ENCODE data around the gene PDS5A. TPM values are rescaled to one million over a fixed set of nuclear protein-coding genes. Genes with fewer than 3 reads are reported as not detected.
A peak's percentile ranks its signal among the peaks of the same experiment; 100 is the strongest.

Gene PDS5A
- total and polyA plus RNA-seq, 2 of the 13 experiments (the other 11 are each of a cell fraction or from before 2014, with no cell fraction given): 31.8 to 57.0 TPM

- TF ChIP-seq, protein P1, sequence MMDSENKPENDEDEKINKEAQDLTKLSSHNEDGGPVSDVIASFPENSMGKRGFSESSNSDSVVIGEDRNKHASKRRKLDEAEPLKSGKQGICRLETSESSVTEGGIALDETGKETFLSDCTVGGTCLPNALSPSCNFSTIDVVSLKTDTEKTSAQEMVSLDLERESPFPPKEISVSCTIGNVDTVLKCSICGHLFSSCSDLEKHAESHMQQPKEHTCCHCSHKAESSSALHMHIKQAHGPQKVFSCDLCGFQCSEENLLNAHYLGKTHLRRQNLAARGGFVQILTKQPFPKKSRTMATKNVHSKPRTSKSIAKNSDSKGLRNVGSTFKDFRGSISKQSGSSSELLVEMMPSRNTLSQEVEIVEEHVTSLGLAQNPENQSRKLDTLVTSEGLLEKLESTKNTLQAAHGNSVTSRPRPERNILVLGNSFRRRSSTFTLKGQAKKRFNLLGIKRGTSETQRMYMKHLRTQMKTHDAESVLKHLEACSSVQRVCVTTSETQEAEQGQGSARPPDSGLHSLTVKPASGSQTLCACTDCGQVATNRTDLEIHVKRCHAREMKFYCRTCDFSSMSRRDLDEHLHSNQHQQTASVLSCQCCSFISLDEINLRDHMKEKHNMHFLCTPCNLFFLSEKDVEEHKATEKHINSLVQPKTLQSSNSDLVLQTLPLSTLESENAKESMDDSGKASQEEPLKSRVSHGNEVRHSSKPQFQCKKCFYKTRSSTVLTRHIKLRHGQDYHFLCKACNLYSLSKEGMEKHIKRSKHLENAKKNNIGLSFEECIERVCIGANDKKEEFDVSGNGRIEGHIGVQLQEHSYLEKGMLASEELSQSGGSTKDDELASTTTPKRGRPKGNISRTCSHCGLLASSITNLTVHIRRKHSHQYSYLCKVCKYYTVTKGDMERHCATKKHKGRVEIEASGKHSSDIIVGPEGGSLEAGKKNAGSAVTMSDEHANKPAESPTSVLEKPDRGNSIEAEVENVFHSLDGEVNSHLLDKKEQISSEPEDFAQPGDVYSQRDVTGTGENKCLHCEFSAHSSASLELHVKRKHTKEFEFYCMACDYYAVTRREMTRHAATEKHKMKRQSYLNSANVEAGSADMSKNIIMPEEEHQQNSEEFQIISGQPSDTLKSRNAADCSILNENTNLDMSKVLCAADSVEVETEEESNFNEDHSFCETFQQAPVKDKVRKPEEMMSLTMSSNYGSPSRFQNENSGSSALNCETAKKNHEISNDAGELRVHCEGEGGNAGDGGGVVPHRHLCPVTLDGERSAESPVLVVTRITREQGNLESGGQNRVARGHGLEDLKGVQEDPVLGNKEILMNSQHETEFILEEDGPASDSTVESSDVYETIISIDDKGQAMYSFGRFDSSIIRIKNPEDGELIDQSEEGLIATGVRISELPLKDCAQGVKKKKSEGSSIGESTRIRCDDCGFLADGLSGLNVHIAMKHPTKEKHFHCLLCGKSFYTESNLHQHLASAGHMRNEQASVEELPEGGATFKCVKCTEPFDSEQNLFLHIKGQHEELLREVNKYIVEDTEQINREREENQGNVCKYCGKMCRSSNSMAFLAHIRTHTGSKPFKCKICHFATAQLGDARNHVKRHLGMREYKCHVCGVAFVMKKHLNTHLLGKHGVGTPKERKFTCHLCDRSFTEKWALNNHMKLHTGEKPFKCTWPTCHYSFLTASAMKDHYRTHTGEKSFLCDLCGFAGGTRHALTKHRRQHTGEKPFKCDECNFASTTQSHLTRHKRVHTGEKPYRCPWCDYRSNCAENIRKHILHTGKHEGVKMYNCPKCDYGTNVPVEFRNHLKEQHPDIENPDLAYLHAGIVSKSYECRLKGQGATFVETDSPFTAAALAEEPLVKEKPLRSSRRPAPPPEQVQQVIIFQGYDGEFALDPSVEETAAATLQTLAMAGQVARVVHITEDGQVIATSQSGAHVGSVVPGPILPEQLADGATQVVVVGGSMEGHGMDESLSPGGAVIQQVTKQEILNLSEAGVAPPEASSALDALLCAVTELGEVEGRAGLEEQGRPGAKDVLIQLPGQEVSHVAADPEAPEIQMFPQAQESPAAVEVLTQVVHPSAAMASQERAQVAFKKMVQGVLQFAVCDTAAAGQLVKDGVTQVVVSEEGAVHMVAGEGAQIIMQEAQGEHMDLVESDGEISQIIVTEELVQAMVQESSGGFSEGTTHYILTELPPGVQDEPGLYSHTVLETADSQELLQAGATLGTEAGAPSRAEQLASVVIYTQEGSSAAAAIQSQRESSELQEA (CRISPR knock-in tag; IDR thresholded peaks at IDR 0.05; ENCODE audit: not compliant biosample characterization): peak; percentile 51
- TF ChIP-seq, protein P2, sequence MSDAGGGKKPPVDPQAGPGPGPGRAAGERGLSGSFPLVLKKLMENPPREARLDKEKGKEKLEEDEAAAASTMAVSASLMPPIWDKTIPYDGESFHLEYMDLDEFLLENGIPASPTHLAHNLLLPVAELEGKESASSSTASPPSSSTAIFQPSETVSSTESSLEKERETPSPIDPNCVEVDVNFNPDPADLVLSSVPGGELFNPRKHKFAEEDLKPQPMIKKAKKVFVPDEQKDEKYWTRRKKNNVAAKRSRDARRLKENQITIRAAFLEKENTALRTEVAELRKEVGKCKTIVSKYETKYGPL (CRISPR knock-in tag; IDR thresholded peaks at IDR 0.05): no peak
- TF ChIP-seq NAIF1 (CRISPR knock-in tag; IDR thresholded peaks at IDR 0.05; ENCODE audit: borderline replicate concordance) (0 out of 2 replicates have a peak, but pooled peaks have one; percentile 68), FOXC1 (CRISPR knock-in tag; IDR thresholded peaks at IDR 0.05; ENCODE audit: borderline replicate concordance) (no peak), ZNF816 (CRISPR knock-in tag; IDR thresholded peaks at IDR 0.05; ENCODE audit: borderline replicate concordance) (0 out of 2 replicates have a peak, but pooled peaks have one; percentile 22), TCF7 (IDR thresholded peaks at IDR 0.05; ENCODE audit: low read depth) (no peak), ZNF20 (CRISPR knock-in tag; IDR thresholded peaks at IDR 0.05) (0 out of 2 replicates have a peak, but pooled peaks have one; percentile 70), TCF12 (IDR thresholded peaks at IDR 0.05) (no peak), TCF12 (CRISPR knock-in tag; IDR thresholded peaks at IDR 0.05) (peak; percentile 76; the same call in 1 of the 2 replicates), ZNF800 (CRISPR knock-in tag; IDR thresholded peaks at IDR 0.05) (peak; percentile 39; the same call in 1 of the 2 replicates), ZNF607 (CRISPR knock-in tag; IDR thresholded peaks at IDR 0.05; ENCODE audit: borderline replicate concordance) (peak; percentile 53; the same call in 1 of the 2 replicates), ZNF776 (CRISPR knock-in tag; IDR thresholded peaks at IDR 0.05) (peak; percentile 89), PTBP1 (IDR thresholded peaks at IDR 0.05; ENCODE audit: low read depth, low read length, poor library complexity, severe bottlenecking) (no peak), ZNF597 (CRISPR knock-in tag; IDR thresholded peaks at IDR 0.05) (no peak), ZFY (CRISPR knock-in tag; IDR thresholded peaks at IDR 0.05) (peak; percentile 96), NCOA2 (CRISPR knock-in tag; IDR thresholded peaks at IDR 0.05) (no peak)
Measured at GRCh38 chr4:39976945-39977488, 694 bp downstream of the PDS5A start (continued).

Measured in HepG2 (cell line).